Activated CD8-positive, alpha-beta memory T cell treated with anti-CD3 and anti-CD28 coated beads, Interleukin-2, amount 50 U/mL, for 48 hours (primary cell): ENCODE results near the gene ZNF614.
"Not testable (repeated sequence)": the region's sequence is repeated elsewhere in the genome, so short reads cannot be mapped to it uniquely, and the experiment has no call there.

Experiments
- DNase-seq: peaks from one replicate; pipeline ENCODE4 v3.0.0-alpha.2; 2020

The ZNF614 gene

DNA sequence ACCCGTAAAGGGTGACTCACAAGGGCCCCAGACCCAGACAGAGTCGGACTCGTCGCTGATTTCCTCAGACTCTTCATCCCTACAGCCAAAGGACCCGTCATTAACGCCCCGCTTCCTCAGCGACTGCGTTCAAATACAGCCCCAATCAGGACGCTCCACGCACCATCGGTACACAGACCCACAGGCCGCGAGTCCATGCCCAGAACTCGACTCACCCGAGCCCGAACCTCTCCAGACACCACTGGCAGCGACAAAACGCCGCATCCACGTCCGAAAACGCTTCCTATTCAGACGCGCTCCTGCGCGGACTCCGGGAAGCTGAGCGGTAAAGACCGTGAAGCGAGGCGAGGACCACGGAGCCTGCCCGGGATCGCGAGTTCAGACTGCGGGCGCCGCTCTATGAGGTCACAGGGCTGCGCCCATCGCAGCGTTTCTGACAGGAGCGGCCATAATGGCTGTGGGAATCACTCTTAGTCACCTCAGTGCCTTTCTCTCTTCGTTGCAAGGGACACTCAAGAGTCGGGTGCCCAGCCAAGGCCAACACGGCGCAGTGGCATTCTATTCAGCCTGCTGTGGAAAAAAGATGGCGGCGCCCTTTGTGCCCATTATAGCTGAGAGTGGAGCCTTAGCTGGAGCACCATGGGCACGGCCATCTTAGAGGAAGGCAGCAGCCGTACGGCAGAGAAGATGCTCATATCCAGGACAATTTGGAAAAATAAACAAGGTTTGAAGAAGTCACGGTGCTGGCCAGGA lies at the start of gene ZNF614:
TSS of gene ZNF614 (minus strand) at position 353 of the 753 bp plus-strand sequence. CDS start 2,634 bp downstream, outside the sequence.
- DNase-seq: peak; percentile 91

DNA sequence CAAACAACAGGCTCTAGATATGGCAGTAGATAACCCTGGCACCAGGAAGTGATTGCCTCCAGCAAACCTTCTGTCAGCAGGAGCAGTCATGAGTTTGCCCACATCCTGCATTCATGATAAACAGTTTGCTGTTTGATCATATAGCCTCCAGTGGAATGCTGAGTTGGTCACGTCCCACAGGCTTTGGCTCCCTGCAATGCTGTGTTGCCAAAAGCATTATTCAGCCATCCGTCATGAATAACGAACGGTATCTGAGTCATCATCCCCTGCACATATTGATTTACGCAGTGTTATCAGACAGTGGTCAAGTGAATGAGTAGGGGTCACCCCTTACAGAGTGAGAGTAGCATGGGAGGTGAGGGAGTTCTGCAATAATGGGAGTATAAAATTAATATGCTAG lies 42.3 kb upstream of the ZNF614 start:
- no peak for DNase-seq

DNA sequence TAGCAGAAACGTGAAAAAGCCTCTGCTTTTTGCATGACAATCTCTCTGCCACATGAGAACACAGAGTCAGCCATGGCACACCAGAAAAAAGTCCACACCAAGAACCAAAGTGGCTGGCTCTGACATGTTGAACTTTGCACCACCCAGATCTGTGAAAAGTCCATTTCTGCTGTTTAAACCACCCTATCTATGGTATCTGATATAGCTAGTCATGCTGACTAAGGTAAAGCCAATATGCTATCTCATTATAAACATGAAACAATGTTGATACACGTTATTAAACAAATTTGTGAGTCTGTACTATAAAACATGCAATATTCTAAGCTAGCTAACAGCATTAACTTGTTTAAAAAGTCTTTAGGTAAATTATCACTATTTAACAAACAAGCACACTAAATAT lies 41.5 kb upstream of the ZNF614 start:
- DNase-seq: no peak

DNA sequence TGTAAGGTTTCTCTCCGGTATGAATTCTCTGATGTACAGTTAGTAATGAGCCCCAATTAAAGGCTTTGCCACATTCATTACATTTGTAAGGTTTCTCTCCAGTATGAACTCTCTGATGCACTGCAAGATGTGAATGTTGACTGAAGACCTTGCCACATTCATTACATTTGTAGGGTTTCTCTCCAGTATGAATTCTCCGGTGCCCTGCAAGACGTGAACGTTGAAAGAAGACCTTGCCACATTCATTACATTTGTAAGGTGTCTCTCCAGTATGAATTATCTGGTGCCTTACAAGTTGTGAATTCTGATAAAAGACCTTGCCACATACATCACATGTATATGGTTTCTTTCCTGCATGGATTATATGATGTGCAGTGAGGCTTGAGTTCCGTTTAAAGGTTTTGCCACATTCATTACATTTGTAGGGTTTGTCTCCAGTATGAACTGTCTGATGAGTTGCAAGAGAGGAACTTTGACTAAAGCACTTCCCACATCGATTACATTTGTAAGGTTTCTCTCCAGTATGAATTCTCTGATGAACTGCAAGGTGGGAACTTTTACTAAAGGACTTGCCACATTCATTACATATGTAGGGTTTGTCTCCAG lies 38.2 kb upstream of the ZNF614 start:
- no peak for DNase-seq

DNA sequence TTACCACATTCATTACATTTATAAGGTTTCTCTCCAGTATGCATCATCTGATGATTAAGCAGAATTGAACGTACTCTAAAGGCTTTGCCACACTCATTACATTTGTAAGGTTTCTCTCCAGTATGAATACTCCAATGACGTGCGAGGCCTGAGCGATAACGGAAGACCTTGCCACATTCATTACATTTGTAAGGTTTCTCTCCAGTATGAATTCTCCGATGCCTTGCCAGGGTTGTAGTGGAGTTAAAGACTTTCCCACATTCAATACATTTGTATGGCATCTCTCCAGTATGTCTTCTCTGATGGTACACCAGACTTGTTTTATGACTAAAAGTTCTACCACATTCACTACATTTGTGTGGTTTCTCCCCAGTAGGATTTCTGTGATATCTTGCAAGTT lies 37.2 kb upstream of the ZNF614 start:
- no peak for DNase-seq

DNA sequence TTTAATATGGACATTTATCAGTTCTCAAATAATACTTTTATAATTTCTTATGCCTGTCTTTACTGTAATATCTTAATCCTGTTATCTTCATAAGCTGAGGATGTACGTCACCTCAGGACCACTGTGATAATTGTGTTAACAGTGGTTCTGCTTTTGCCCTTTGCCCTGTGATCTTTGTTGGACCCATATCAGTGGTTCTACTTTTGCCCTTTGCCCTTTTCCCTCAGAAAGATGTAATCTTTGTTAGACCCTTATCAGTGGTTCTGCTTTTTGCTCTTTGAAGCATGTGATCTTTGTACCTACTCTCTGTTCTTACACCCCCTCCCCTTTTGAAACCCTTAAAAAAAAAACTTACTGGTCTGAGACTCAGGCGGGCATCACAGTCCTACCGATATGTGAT lies 28.3 kb upstream of the ZNF614 start:
- not testable (repeated sequence) for DNase-seq

DNA sequence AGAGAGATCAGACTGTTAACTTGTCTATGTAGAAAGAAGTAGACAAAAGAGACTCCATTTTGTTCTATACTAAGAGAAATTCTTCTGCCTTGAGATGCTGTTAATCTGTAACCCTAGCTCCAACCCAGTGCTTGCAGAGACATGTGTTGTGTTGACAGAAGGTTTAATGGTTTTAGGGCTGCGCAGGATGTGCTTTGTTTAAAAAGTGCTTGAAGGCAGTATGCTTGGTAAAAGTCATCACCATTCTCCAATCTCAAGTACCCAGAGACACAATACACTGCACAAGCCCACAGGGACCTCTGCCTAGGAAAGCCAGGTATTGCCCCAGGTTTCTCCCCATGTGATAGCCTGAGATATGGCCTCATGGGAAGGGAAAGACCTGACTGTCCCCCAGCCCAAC lies 23.6 kb upstream of the ZNF614 start:
- DNase-seq: not testable (repeated sequence)

DNA sequence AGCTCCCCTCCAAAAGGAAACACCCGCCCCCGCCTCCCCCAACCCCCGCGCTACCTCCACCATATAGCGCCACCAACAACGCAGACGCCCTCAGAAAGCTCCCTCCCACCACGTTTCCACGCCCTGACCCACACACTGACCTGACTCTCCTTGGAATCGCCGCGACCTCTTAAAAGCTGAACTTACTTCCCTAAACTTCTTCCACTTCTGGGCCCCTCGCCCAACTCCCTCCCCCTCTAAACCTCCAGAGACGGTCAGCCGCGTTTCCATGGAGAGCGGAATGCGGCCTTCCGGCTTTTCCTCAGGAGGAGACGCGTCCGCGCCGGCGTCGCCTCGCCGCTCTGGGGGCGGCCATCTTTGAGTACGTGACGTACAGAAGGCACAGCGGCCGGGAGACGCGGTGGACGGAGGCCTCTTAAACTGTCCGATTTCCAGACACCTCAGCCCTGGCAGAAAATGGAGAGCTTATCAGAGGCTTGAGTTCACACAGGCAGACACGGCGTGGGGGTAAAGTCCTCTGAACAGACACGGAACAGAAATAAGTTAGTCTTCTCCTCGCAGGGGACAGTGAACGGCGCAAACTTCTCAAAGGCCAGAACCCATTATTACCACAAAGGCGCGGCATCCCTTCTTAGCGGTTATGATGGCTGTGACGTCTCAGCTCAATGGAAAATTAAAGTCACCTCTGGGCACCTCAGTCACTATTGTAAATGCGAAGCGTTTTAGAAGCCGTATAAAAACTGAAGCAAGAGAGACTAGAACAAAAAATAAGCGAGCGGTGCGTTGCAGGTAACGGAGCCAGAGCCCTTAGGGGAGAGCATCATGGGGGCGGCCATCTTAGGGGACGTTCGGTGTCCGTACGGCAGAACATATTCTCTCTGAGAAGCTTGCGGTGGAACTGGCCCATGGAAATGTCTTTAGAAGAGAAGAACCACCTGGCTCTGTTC lies 20.6 kb upstream of the ZNF614 start, which contains the start of gene ZNF432:
TSS of gene ZNF432 (minus strand) at position 284 of the 947 bp plus-strand sequence. CDS start 1,970 bp downstream, outside the sequence.
- peak; percentile 89 for DNase-seq

DNA sequence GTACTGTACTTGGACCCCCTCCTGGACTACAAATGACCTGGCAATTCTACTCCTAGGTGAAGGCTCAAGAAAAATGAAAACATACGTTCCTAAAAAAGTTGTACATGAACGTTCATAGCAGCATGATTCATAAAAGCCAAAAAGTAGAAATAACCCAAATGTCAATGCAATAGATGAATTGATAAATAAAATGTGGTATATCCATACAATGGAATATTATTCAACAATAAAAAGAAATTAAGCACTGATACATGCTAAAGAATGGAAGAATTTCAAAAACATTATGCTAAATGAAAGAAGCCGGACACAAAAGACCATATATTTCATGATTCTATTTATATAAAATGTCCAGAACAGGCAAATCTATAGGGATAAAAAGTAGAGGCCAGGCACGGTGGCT lies 11.0 kb upstream of the ZNF614 start:
- no peak for DNase-seq

DNA sequence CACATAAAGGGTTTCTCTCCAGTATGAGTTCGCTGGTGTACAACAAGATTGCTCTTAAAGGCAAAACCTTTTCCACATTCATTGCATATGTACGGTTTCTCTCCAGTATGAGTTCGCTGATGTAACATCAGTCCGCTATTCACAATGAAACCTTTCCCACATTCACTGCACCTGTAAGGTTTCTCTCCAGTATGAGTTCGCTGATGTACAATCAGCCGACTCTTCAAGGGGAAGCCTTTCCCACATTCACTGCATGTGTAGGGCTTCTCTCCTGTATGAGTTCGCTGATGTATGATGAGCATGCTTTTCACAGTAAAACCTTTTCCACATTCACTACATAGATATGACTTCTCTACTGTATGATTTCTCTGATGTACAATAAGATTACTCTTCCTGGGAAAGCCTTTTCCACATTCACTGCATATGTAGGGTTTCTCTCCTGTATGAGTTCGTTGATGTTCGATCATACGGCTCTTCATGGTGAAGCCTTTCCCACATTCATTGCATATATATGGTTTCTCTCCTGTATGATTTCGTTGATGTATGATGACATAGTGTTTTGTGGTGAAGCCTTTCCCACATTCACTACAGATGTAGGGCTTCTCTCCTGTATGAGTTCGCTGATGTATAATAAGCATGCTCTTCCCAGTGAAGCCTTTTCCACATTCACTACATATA lies 6.0 kb upstream of the ZNF614 start:
- DNase-seq: no peak

DNA sequence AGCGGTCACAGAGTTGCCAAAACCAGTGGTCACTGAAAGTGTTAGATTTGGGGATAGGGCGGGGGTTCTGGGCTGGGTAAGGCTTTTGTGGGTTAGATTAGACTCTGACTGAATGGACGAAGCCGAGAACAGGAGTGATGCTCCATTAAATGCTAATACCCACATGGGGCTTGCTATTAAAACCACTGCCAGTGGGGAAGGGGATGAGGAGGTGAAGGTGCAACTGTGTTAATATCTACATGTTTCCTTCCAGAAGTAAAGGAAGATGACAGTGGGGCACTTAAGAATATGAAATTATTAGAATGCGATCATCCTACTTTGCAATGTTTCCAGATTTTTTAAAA lies 573 bp upstream of the ZNF614 start:
- DNase-seq: no peak

DNA sequence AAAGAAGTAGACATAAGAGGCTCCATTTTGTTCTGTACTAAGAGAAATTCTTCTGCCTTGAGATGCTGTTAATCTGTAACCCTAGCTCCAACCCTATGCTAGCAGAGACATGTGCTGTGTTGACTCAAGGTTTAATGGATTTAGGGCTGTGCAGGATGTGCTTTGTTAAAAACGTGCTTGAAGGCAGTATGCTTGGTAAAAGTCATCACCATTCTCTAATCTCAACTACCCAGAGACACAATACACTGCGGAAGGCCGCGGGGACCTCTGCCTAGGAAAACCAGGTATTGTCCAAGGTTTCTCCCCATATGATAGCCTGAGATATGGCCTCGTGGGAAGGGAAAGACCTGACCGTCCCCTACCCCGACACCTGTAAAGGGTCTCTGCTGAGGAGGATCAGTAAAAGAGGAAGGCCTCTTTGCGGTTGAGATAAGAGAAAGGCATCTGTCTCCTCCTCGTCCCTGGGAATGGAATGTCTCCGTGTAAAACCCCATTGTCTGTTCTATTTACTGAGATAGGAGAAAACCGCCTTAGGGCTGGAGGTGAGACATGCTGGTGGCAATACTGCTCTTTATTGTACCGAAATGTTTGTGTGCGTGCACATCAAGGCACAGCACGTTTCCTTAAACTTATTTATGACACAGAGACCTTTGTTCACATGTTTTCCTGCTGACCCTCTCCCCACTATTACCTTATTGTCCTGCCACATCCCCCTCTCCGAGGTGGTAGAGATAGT lies 1.8 kb downstream of the ZNF614 start:
- not testable (repeated sequence) for DNase-seq

DNA sequence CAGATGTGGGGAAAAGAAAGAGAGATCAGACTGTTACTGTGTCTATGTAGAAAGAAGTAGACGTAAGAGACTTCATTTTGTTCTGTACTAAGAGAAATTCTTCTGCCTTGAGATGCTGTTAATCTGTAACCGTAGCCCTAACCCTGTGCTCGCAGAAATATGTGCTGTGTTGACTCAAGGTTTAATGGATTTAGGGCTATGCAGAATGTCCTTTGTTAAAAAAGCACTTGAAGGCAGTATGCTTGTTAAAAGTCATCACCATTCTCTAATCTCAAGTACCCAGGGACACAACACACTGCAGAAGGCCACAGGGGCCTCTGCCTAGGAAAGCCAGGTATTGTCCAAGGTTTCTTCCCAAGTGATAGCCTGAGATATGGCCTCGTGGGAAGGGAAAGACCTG lies 3.7 kb downstream of the ZNF614 start:
- DNase-seq: not testable (repeated sequence)

DNA sequence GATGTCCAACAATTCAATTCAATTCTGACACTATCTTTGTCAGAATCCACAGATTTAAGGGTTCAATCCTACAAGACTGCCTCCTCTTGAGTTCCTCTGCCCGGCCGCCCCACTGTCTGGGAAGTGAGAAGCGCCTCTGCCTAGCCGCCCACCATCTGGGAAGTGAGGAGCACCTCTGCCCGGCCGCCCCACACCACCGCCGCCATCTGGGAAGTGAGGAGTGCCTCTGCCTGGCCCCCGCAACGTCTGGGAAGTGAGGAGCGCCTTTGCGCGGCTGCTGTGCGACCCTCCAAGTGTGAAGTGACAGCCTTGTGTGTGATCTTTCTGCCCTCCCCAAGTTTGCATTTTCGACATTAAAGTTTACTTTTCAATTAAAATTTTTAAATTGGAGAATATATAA lies 6.0 kb downstream of the ZNF614 start:
- no peak for DNase-seq

DNA sequence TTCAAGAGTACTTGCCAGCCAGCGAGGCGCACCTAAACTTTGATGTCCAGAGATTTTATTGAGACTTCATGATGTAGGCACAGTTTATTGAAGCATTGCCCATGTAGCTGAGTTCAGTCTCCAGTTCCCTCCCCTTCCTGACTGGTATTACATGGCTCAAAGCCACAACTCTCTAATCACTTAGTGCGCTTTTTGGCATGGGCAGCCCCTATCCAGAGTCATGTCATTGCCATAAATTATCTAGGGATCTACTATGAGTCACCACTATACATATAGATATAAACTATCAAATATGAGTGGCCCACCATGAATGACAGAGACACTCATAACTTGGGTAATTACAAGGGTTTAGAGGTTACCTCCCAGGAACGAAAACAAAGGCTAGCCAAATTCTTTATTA lies 7.7 kb downstream of the ZNF614 start:
- DNase-seq: no peak

DNA sequence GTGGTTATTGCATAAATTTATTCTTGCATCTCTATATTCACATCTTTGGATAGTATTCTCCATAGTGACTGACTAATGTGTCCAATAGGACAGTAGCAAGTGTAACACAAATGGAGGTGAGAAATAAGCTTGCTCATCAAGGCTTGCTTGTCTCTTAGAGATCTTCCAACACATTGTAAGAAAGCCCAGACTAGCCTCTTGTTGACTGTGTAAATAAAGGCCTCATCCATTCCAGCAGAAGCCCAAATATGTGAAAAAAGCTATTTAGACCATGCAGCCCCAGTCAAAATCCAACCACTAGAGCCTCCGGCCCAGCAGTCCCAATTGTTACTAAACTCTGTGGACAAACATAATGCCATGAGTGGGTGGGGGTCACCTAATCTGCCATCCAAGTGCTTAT lies 17.5 kb downstream of the ZNF614 start:
- DNase-seq: no peak

DNA sequence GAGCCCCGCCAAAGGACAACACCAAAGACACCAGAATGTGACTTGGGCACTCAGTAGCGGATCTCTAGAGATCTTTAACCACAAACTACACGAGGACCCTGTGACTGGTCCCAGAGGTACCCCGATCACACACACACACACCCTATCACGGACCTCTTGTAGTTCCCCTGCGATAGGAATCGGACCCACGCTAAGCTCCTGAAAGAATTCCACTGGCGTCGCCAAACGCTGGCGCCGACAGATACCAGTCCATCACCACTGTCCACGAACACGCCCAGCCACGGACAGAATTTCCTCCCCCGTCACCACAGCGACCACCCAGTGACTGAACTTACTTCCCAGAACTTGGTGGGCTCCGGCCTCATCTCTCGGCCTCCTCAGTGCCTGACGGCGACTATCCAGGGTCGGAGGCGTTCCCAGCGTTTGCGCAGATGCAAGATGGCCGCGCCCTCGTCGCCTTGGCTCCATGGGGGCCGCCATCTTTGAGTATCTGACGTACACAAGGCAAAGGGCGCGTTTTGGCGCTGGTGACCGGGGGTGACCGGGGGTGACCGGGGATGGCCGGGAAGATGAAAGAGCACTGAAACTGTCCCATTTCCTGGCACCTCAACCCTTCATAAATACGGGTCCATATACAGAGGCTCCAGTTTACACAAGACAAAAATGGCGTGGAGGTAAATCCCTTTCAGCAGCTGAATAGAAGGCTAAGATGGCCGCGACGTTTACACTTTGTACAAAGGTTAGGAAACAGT lies 20.2 kb downstream of the ZNF614 start, which contains the start of gene ZNF615:
TSS of gene ZNF615 (minus strand) at position 406 of the 752 bp plus-strand sequence. CDS start 4,500 bp downstream, outside the sequence.
- peak; percentile 94 for DNase-seq

DNA sequence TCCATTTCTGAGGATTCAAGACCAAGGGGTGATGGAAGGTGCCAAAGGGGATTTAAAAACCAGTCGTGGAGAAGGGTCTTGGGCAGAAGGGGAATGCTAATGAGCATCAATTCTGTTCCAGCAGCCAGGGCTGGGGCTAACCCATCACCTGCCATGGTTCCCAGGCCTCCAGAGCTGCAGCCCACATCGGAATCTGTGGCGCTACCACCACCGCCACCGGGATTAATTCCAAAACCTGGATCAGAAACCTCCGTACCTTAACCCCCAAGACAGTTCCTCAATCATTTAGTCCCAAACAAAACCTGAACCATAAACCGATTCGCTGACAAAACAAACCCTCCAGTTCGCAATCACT lies 20.8 kb downstream of the ZNF614 start:
- DNase-seq: no peak

DNA sequence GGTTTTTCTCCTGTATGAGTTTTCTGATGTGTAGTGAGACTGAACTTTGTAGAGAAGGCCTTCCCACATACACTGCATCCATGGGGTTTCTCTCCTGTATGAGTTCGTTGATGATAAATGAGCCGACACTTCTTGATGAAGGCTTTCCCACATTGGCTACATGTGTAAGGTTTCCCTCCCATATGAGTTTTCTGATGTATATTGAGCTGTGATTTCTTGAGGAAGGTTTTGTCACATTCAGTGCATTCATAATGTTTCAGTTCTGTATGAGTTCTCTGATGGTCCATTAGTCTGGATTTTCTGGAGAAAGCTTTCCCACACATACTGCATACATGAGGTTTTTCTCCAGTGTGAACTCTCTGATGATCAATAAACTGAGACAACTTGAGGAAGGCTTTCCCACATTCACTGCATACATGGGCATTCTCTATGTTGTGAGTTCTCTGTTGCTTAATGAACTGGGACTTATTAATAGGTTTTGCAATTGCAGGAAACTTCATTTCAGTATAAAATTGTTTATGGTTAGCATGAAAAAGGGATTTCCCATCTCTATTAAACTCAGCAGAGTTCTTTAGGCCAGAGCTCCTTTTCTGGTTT lies 34.0 kb downstream of the ZNF614 start:
- DNase-seq: no peak

DNA sequence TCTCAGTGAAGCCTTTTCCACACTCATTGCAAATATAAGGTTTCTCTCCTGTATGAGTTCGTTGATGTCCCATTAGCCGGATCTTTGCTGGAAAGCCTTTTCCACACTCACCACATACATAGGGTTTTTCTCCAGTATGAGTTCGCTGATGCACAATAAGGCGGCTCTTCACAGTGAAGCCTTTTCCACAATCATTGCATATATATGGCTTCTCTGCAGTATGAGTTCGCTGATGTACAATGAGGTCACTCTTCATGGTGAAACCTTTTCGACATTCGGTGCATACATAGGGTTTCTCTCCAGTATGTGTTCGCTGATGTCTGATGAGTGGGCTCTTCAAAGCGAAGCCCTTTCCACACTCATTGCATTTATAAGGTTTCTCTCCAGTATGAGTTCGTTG lies 34.8 kb downstream of the ZNF614 start:
- no peak for DNase-seq
